GM12878 (cell line): ENCODE data around the gene ALS2.

ENCODE experiments used
- CTCF ChIP-seq, 3 experiments: IDR thresholded peaks in 2 of 3; conservative IDR thresholded peaks in 1 of 3; 2 replicates each; pipeline ENCODE4 v1.5.1; 2011; ENCODE audit warnings: low read depth in 3 of 3, low read length in 3 of 3, mild to moderate bottlenecking in 3 of 3, control low read depth in 2 of 3, moderate library complexity in 2 of 3, inconsistent platforms in 1 of 3, mixed read lengths in 1 of 3; ENCODE audit not compliant: control insufficient read depth in 2 of 3, insufficient read depth in 1 of 3; ENCODE audit errors: extremely low read depth in 1 of 3
- POLR2A ChIP-seq: IDR thresholded peaks from 2 replicates; pipeline ENCODE4 v1.6.1; 2011; ENCODE audit warnings: low read depth, mild to moderate bottlenecking, low read length
- POLR2AphosphoS5 ChIP-seq: IDR thresholded peaks from 2 replicates; pipeline ENCODE4 v1.6.1; 2011; ENCODE audit warnings: mild to moderate bottlenecking, low read length, inconsistent platforms
- SMC3 ChIP-seq: IDR thresholded peaks from 2 replicates; pipeline ENCODE4 v1.6.1; 2011; ENCODE audit warnings: low read length, improper control_type of control experiment, borderline replicate concordance
- TBL1XR1 ChIP-seq: IDR thresholded peaks from 2 replicates; pipeline ENCODE4 v1.6.1; 2012; ENCODE audit warnings: low read depth, low read length, improper control_type of control experiment
- TF ChIP-seq, protein P1 (sequence below): IDR thresholded peaks from 2 replicates; pipeline ENCODE4 v1.6.1; 2011; ENCODE audit warnings: mild to moderate bottlenecking, low read depth, low read length, moderate library complexity; ENCODE audit not compliant: insufficient replicate concordance

DNA sequence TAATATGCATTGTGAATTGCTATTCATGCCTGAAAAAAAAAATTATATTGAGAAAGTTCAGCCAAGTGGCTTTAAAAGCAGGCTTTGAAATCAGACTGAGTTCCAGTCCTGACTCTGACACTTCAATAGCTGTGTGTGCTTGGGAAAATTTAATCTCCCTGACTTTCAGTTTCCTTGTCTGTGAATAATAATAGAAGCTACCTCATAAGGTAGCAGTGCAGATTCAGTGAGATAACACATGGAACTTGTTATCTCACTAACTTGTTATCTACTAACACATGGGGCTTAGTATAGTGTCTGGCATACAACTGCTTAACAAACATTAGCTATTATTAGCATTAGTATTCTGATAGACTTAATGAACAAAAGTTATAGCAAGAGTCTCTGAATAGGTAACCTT lies 14.9 kb downstream of the ALS2 start:
- TF ChIP-seq TBL1XR1 (no peak), POLR2A (no peak), CTCF (IDR thresholded peaks at IDR 0.05 in 2 of 3, conservative IDR thresholded peaks at IDR 0.05 in 1 of 3; ENCODE audit: control insufficient read depth in 2 of 3, extremely low read depth in 1 of 3, insufficient read depth in 1 of 3, low read depth in 3 of 3, low read length in 3 of 3) (no peak), SMC3 (no peak), POLR2AphosphoS5 (no peak)
- TF ChIP-seq, protein P1, sequence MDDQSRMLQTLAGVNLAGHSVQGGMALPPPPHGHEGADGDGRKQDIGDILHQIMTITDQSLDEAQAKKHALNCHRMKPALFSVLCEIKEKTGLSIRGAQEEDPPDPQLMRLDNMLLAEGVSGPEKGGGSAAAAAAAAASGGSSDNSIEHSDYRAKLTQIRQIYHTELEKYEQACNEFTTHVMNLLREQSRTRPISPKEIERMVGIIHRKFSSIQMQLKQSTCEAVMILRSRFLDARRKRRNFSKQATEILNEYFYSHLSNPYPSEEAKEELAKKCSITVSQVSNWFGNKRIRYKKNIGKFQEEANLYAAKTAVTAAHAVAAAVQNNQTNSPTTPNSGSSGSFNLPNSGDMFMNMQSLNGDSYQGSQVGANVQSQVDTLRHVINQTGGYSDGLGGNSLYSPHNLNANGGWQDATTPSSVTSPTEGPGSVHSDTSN, result no peak
